ENCODE measurements around the gene SYNGR3.

- TF ChIP-seq POLR2A (IDR thresholded peaks at IDR 0.05), result no peak
- TF ChIP-seq CTCF (IDR thresholded peaks at IDR 0.05), result no peak
- TF ChIP-seq POLR2AphosphoS5 (IDR thresholded peaks at IDR 0.05; ENCODE audit: insufficient read depth in 1 of 2, low read depth in 1 of 2), result peak in 1 of 2 donors; percentile 41
Measured at GRCh38 chr16:1979271-1980029, 10.3 kb upstream of the SYNGR3 start.
